Stimulated activated memory B cell treated with anti-CD40 and anti-IgM and Interleukin-4, amounts not matched to agents 10 μg/mL and 1 μg/mL and 100 μg/mL, for 72 hours (primary cell): Measurements from ENCODE around the gene EEF2.
"Not testable (repeated sequence)": the region's sequence is repeated elsewhere in the genome, so short reads cannot be mapped to it uniquely, and the experiment has no call there.

Experiments
- ATAC-seq: fragments of 150-1000 bp; cut with Tn5 transposase; 2 replicates; pipeline ENCODE4 v1.10.0; 2021
- H3K27ac Mint-ChIP-seq: one replicate; pipeline ENCODE4 v1.8.0; 2022; ENCODE audit warnings: mild to moderate bottlenecking, mixed read lengths
- H3K27me3 Mint-ChIP-seq: one replicate; pipeline ENCODE4 v1.8.0; 2022; ENCODE audit warnings: mixed read lengths
- H3K36me3 Mint-ChIP-seq: one replicate; pipeline ENCODE4 v1.8.0; 2022; ENCODE audit warnings: mixed read lengths
- H3K4me1 Mint-ChIP-seq: one replicate; pipeline ENCODE4 v1.8.0; 2022; ENCODE audit warnings: mixed read lengths
- H3K4me3 Mint-ChIP-seq: one replicate; pipeline ENCODE4 v1.8.0; 2022; ENCODE audit warnings: mild to moderate bottlenecking, moderate library complexity, mixed read lengths
- H3K9me3 Mint-ChIP-seq: one replicate; pipeline ENCODE4 v1.8.0; 2022; ENCODE audit warnings: mixed read lengths

EEF2 gene

DNA sequence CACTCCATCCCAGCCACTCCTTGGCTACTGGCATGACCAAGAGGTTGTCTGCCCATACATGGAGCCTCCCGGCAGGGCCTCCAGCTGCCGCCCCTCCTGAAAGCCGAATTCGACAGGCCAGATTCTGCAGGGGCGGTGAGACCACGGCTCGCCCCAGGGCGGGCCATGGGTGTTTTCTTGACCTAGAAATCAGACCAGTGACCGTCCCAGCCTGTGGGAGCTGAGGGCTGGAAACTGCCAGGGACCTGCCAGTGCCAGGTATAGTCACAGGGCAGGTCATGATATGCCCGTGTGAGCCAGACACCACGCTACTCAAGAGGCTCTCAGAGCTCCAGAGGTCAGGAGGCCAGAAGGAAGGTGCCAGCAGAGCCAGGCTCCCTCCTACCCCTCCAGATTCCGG lies 31.2 kb downstream of the EEF2 start:
- Mint-ChIP-seq H3K27me3 (peaks cover 27% of the 10 kb centered on the region), H3K4me3 (no peak overlapping the region), H3K27ac (no peak overlapping the region), H3K4me1 (peaks cover 20% of the 10 kb centered on the region), H3K9me3 (no peaks in the 10 kb centered on the region), H3K36me3 (peaks cover 30% of the 10 kb centered on the region)
- ATAC-seq = no peak

DNA sequence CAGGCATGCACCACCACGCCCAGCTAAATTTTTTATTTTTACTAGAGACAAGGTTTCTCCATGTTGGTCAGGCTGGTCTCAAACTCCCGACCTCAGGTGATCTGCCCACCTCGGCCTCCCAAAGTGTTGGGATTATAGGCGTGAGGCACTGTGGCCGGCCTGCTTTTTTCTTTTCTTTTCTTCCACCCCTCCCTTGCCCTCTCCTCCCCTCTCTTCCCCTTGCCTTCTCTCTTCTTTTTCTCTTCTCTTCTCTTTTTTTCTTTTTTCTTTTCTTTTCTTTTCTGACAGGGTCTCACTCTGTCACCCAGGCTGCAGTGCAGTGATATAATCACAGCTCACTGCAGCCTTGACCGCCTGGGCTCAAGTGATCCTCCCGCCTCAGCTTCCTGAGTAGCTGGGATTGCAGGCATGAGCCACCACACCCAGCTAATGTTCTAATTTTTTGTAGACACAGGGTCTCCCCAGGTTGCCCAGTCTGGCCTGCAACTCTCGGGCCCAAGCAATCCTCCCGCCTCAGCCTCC lies 32.4 kb downstream of the EEF2 start:
- Mint-ChIP-seq H3K4me1 (peaks cover 20% of the 10 kb centered on the region), H3K27me3 (peaks cover 28% of the 10 kb centered on the region), H3K36me3 (peaks cover 24% of the 10 kb centered on the region)
- H3K4me3 Mint-ChIP-seq, ATAC-seq, H3K9me3 Mint-ChIP-seq, H3K27ac Mint-ChIP-seq: not testable (repeated sequence)

DNA sequence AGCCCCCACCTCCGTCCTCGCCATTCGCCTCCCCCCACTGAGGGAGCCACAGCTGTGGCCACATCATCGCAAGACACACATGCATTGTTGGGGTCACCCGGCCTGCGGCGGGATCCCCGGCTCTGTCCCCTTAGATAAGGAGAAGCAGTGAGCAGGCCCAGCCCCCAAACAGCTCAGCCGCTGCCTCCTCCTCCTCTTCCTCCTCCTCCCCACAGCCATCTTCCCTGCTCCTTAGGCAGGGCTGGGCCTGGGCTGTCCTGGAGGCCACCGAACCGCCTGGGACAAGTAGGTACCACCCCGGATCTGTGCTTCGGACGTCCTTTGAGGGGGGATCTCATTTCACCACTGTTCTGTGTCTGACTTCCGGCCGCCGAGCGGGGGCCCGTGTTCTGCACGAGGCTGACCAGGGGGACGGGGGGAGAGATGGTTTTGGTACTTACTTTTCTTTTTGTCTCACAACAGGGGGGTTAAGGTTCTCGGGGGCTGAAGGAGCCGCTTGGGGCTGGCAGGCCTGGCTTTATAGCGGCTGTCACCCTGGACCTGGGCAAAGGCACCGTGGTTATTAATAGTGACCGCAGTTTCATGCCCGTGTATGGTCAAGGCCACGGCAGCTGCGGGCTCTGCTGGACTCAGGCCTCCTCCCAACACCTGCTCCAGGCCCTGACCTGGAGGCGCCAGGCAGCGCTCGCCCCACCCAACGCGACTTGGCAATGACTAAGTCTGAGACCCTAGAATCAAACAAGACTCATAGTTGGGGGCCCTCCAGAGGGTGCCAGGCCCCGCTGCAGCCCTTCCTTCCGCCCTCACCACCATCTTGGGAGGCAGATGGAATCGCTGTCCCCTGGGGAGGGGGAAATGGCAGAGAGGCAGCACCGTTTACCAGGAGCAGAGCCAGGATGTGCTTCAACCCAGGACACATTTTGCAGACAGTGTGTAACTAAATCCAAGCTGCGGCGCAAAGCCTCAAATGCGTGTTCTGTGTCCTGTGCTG lies 34.1 kb downstream of the EEF2 start:
- H3K36me3 Mint-ChIP-seq = peaks cover 15% of the 10 kb centered on the region
- peak; percentile 29 for ATAC-seq
- H3K4me1 Mint-ChIP-seq = peaks cover 20% of the 10 kb centered on the region
- no peak overlapping the region for H3K27ac Mint-ChIP-seq
- no peaks in the 10 kb centered on the region for H3K9me3 Mint-ChIP-seq
- peaks cover 44% of the 10 kb centered on the region for H3K27me3 Mint-ChIP-seq
- H3K4me3 Mint-ChIP-seq = peak overlapping the region; percentile 11

DNA sequence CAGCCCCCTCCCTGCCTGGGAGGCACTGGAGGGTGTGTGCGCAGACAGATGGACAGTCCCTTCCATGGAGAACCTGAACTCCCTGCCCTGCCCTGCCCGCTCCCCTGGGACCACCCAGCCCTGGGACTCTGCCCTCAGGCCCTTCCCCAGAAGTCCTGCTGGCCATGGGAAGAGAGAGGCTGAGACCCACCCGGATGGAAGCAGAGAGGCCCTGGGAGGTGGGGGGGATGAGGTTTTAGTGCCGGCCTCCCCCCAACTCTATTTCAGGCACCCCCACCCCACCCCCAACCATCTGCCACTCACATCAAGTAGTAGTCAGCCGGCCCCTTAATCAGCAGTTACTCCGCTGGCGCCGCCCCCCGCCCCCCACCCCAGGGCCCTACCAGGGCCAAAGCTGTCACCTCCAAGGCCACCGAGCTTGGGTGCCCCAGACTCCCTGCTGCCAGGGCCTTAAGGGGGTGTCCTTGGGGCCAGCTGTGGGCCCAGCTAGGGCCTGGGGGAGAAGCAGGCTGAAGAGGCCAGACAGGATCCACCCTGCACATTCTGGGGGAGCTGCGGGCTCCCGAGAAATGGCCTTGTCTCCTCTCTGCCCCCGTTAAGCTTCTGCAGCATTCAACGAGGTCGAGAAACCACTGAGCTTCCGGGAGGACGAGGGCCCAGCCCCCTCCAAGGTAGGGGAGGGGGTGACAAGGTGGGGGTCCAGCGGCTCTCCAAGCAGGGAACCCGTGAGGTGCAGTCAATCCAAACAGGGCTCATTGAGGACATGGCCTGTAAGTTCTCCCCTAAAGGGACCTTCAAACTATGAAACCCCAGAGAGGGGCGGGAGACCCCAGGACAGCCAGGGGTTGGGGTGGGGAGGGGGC lies 35.0 kb downstream of the EEF2 start:
- Mint-ChIP-seq H3K36me3 (peaks cover 6% of the 10 kb centered on the region), H3K27me3 (peaks cover 46% of the 10 kb centered on the region), H3K4me1 (peaks cover 20% of the 10 kb centered on the region), H3K27ac (no peak overlapping the region), H3K9me3 (no peaks in the 10 kb centered on the region), H3K4me3 (no peak overlapping the region)
- ATAC-seq = no peak

DNA sequence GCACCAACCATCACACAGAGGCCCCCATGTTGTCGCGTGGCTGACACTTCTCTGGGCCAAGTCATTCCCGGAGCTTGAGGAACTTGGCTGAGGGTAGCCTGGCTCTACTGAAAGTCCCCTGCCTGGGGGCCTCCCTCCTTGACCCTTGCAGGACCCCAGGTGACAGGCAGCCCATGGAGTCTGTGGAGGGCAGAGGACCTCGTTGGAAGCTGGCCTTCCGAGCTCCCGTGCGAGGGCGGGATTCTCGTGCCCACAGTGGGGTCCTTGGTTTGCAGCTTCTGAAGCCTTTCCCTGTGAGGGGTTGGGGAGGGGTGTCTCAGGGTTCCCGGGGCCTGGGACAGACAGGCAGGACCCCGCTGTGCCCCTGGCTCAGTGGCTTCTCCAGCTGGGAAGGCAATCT lies 36.0 kb downstream of the EEF2 start:
- ATAC-seq = no peak
- H3K36me3 Mint-ChIP-seq = no peaks in the 10 kb centered on the region
- H3K27ac Mint-ChIP-seq = no peak overlapping the region
- no peak overlapping the region for H3K4me3 Mint-ChIP-seq
- H3K27me3 Mint-ChIP-seq = peaks cover 46% of the 10 kb centered on the region
- H3K4me1 Mint-ChIP-seq = peaks cover 22% of the 10 kb centered on the region
- no peaks in the 10 kb centered on the region for H3K9me3 Mint-ChIP-seq

DNA sequence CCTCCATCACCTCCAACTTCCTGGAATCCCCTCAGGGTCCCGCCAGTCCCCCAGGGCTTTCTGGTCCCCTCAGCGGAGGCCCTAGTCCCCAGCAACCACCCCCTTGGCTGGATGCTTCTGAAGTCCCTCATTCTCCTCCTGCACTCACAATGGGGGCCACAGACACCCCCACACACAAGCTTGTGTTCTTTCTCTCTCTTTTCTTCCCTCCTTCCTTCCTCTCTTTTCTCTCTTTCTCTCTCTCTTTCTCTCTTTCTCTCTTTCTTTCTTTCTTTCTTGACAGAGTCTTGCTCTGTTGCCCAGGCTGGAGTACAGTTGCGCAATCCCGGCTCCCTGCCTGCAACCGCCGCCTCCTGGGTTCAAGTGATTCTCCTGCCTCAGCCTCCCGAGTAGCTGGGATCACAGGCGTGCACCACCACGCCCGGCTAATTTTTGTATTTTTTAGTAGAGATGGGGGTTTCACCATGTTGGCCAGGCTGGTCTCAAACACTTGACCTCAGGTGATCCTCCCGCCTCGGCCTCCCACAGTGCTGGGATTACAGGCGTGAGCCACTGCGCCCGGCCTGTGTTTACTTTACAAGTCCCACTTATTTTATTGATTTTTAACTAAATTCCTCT lies 37.8 kb downstream of the EEF2 start:
- H3K4me3 Mint-ChIP-seq, H3K36me3 Mint-ChIP-seq, H3K9me3 Mint-ChIP-seq, H3K27ac Mint-ChIP-seq, ATAC-seq: not testable (repeated sequence)
- peaks cover 36% of the 10 kb centered on the region for H3K27me3 Mint-ChIP-seq
- peaks cover 20% of the 10 kb centered on the region for H3K4me1 Mint-ChIP-seq

DNA sequence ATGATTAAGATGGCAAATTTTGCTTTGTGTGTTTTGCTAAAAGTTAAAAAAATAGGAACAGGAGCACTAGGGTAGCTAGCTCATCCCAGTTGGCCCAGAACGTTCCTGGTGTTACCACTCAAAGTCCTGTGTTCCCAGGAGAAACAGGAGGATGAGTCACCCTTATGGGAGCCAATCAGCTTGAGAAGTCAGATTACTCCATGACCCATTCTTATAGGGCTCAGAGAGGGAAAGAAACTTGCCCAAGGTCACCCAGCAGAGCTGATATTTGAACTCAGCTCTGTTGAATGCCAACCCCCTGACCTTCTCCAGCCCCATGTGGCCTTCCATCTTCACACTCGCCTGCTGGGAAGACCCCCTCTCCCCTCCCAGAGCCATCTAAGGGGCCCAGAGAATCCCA lies 39.4 kb downstream of the EEF2 start:
- Mint-ChIP-seq H3K4me1 (peaks cover 6% of the 10 kb centered on the region), H3K27ac (no peak overlapping the region), H3K36me3 (no peaks in the 10 kb centered on the region), H3K27me3 (peaks cover 29% of the 10 kb centered on the region), H3K9me3 (no peaks in the 10 kb centered on the region), H3K4me3 (no peak overlapping the region)
- ATAC-seq = no peak

DNA sequence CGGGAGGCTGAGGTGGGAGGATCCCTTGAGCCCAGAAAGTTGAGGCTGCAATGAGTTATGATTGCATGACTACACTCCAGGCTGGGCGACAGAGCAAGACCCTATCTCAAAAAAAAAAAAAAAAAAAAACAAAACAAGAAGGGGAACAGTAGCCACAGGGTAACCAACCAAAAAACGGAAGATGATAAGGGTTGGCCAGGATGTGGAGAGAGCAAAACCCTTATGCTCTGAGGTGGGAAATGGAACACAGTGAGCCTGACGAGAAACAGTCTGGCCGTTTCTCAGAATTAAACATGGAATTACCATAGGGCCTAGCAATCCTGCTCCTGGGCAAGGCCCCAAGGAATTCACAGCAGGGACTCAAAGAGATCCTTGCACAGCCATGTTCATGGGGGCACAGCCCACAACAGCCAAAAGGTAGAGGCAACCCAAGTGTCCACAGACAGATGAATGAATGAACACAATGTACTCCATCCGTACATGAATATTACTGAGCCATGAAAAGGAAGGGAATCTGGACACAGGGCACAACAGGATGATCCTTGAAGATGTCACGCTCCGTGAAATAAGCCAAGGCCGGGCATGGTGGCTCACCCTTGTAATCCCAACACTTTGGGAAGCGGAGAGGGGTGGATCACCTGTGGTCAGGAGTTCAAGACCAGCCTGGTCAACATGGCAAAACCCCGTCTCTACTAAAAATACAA lies 41.1 kb downstream of the EEF2 start:
- Mint-ChIP-seq H3K9me3 (no peaks in the 10 kb centered on the region), H3K27ac (no peak overlapping the region), H3K4me1 (peaks cover 5% of the 10 kb centered on the region), H3K36me3 (no peaks in the 10 kb centered on the region), H3K4me3 (no peak overlapping the region), H3K27me3 (peaks cover 28% of the 10 kb centered on the region)
- ATAC-seq = no peak

DNA sequence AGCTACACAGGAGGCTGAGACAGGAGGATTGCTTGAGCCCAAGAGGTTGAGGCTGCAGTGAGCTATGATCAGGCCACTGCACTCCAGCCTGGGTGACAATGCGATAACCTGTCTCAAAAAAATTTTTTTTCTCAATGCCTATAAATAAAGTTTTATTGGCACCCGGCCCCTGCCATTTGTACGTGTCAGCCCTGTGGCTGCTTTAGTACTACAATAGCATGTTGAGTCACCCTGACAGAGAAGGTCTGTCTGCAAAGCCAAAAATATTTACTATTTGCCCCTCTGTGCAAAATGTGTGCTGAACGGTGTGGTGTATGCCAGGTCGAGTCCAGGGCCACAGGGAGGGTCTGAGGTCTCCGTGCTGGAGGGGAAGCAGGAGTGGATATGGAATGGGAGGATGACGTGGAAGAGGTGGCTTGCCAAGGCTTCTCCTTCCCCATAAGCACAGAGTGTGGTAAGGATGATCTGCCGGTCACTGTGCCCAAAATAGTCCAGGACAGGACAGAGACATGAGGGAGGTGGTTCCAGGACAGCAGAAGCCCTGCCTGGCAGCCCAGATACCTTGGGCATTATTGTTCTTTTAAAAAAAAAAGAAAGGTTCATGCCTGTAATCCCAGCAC lies 42.4 kb downstream of the EEF2 start:
- no peaks in the 10 kb centered on the region for H3K36me3 Mint-ChIP-seq
- H3K4me3 Mint-ChIP-seq = no peak overlapping the region
- H3K27me3 Mint-ChIP-seq = peaks cover 37% of the 10 kb centered on the region

DNA sequence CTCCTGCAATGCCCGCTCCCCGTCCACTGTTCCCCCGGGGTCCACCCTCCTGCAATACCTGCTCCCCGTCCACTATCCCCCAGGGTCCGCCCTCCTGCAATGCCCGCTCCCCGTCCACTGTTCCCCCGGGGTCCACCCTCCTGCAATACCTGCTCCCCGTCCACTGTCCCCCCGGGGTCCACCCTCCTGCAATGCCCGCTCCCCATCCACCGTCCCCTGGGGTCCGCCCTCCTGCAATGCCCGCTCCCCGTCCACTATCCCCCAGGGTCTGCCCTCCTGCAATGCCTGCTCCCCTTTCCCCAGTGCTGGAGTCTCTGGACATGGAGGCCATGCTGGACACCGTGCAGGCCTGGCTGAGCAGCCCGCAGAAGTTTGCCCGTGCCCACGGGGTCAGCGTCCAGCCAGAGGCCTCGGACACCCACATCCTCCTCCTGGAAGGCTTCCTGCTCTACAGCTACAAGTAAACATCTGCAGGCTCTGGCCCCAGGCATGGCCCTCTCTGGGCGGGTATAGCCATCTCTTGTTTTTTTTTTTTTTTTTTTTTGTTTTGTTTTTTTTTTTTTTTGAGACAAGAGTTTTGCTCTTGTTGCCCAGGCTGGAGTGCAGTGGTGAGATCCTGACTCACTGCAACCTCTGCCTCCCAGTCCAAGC lies 46.8 kb downstream of the EEF2 start:
- H3K27ac Mint-ChIP-seq, H3K36me3 Mint-ChIP-seq, H3K4me3 Mint-ChIP-seq, ATAC-seq, H3K9me3 Mint-ChIP-seq, H3K4me1 Mint-ChIP-seq: not testable (repeated sequence)
- H3K27me3 Mint-ChIP-seq = peaks cover 40% of the 10 kb centered on the region

More for the DNA sequence above, 42.4 kb downstream of the EEF2 start:
- H3K9me3 Mint-ChIP-seq = no peaks in the 10 kb centered on the region
- H3K4me1 Mint-ChIP-seq = peaks cover 5% of the 10 kb centered on the region
- ATAC-seq = no peak
- H3K27ac Mint-ChIP-seq = no peak overlapping the region

DNA sequence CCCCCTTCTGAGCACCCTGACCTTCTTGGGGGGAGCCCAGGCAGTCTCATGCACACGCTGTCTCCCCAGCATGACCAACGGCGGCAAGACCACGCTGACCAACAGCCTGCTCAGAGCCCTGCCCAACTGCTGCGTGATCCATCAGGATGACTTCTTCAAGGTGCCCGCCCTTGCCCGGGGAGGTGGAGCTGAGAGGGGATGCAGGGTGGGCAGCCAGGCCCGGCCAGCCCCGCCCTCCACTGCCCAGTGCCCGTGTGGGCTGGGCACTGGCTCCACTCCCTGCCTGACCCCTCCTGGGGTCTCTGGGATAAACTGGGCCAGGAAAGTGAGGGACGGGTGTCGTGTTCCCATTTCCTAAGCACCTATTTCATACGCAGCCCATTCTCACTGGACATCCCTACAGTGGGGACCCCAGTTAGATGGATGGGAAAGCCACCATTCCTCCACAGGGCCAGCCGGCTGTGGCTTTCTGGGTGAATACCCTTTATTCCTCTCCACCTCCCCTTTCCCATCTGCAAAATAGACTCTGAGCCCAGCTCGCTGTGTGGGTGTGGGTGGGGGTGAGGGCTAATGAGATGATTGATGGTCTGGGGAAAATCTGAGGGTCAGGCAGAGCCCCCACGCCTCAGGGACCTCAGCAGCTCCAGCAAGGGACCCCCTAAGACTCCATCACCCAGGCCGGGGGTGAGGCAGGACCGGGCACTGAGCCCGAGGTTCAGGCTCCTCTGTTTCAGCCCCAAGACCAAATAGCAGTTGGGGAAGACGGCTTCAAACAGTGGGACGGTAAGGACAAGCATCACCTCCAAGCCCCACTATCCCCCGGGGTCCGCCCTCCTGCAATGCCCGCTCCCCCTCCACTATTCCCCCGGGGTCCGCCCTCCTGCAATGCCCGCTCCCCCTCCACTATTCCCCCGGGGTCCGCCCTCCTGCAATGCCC lies 48.5 kb downstream of the EEF2 start:
- Mint-ChIP-seq H3K27me3 (peaks cover 48% of the 10 kb centered on the region), H3K27ac (no peak overlapping the region), H3K9me3 (no peaks in the 10 kb centered on the region), H3K4me1 (no peaks in the 10 kb centered on the region), H3K36me3 (no peaks in the 10 kb centered on the region), H3K4me3 (no peak overlapping the region)
- ATAC-seq = peak; percentile 46

DNA sequence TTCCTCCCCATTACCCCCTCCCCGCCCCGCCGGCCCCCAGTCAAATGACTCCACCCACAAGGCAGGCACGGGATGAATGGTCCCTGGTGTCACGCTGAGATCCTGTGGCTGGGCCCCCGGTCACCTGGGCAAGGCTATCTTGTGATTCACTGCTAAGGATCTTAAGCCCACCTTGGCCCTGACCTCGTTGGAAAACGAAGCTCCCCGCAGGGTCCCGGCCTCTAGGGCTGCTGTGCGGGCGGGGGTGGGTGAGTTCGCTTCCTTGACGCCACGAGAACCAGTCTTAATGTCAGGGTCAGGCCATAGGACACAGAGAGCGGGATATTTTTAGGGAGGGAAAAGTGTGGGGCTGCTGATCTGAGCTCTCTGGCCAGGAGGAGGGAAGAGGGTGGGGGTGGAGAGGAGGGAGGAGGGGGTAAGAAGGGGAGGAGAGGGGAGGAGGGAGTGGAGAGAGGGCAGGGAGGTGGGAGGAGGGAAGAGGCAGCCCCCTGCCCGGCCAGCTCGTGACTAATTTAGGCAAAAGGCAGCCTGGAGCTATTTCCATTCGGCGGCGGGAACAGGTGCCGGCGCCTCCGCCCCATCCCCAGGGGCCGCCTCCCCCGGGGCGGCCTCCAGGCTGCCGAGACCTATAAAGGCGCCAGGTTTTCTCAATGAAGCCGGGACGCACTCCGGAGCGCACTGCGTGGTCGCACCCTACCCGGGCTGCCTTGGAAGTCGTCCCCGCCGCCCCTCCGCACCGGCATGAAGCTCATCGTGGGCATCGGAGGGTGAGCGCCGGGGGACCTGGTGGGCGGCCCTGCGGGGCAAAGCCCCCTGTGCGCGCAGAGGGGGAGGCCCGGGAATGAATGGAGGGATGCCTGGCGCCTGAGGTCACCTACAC lies 52.1 kb downstream of the EEF2 start, which contains the start of gene NMRK2:
NMRK2 (plus strand) TSS at position 139 of the 880 bp plus-strand sequence; CDS start at position 742, 603 bp downstream.
- peak; percentile 49 for ATAC-seq
- Mint-ChIP-seq H3K27me3 (peaks cover 62% of the 10 kb centered on the region), H3K9me3 (peaks cover 3% of the 10 kb centered on the region), H3K27ac (no peak within 1 kb of the TSS), H3K36me3 (no peaks in the 10 kb centered on the region), H3K4me1 (no peaks in the 10 kb centered on the region), H3K4me3 (no peak within 1 kb of the TSS)
